Lung (tissue), 12 donors: Measurements from ENCODE around the gene IL20RA. TPM values are rescaled to one million over a fixed set of nuclear protein-coding genes. Genes with fewer than 3 reads are reported as not detected.

Source experiments
- ATAC-seq: fragments of 200-7000 bp; cut with Tn5 transposase; one replicate; pipeline ENCODE4 v1.9.1; 2020; ENCODE audit warnings: moderate number of reproducible peaks; ENCODE audit not compliant: insufficient read depth, low FRiP score
- DNase-seq, 3 donors: peaks; one replicate each; pipeline ENCODE4 v3.0.0-alpha.2; 2013 to 2017
- H3K27ac ChIP-seq, 2 donors: one replicate each; pipeline ENCODE4 v1.5.1; 2013; ENCODE audit warnings: mild to moderate bottlenecking in 2 of 2, moderate library complexity in 2 of 2, control low read depth in 1 of 2, inconsistent platforms in 1 of 2, low read depth in 1 of 2, low read length in 1 of 2
- H3K27me3 ChIP-seq, 3 donors: one replicate each; pipeline ENCODE4 v1.5.1; 2013; ENCODE audit warnings: low read length in 2 of 3; ENCODE audit not compliant: control insufficient read depth in 3 of 3, insufficient read depth in 3 of 3
- H3K36me3 ChIP-seq, 4 donors: one replicate each; pipeline ENCODE4 v1.5.1; 2013; ENCODE audit warnings: low read length in 4 of 4, mild to moderate bottlenecking in 1 of 4, moderate library complexity in 1 of 4; ENCODE audit not compliant: control insufficient read depth in 4 of 4, insufficient read depth in 4 of 4
- H3K4me1 ChIP-seq, 5 donors: one replicate each; pipeline ENCODE4 v1.5.1; 2013; ENCODE audit warnings: low read length in 5 of 5, mild to moderate bottlenecking in 2 of 5, moderate library complexity in 1 of 5; ENCODE audit not compliant: control insufficient read depth in 5 of 5, insufficient read depth in 5 of 5
- H3K4me3 ChIP-seq: one replicate; pipeline ENCODE4 v1.5.1; 2013; ENCODE audit warnings: mild to moderate bottlenecking, control low read depth, moderate library complexity
- H3K9ac ChIP-seq, 2 donors: one replicate each; pipeline ENCODE4 v1.5.1; 2013; ENCODE audit warnings: low read length in 2 of 2, control low read depth in 1 of 2; ENCODE audit not compliant: insufficient read depth in 1 of 2
- H3K9me3 ChIP-seq, 4 donors: one replicate each; pipeline ENCODE4 v1.5.1; 2013; ENCODE audit warnings: low read length in 3 of 4, mild to moderate bottlenecking in 1 of 4, moderate library complexity in 1 of 4; ENCODE audit not compliant: control insufficient read depth in 4 of 4, insufficient read depth in 3 of 4
- CTCF ChIP-seq: IDR thresholded peaks from 2 replicates; pipeline ENCODE4 v1.5.1; 2012; ENCODE audit warnings: mild to moderate bottlenecking; ENCODE audit errors: control extremely low read depth, extremely low read depth
- WGBS, 2 donors: extraction: QIAGEN DNeasy Blood & Tissue Kit; methylation state at CpG; one replicate each; pipeline ENCODE4 v1.1.7; 2013; 5-methylcytosine and 5-hydroxymethylcytosine counted together
- polyA plus RNA-seq, 2 donors: library from polyadenylated mRNA; stranded (reverse); fragments of 200-250 nt; gene quantifications; one replicate each; pipeline ENCODE4 v1.2.1, GENCODE V29; 2013
- total RNA-seq, 2 donors: library from RNA; depleted of rRNA in 1 of 2; stranded (reverse); fragments of >200 nt in 1 of 2; gene quantifications; one replicate each; pipeline ENCODE4 v1.2.1, GENCODE V29; 2014 to 2021
- donor health status: control.
- donor health status: control.
- donor health status: Bipolar disorder and iron deficiency.
- donor health status: healthy.
- donor health status: DM: yes; HTN: yes; CAD: no.

The IL20RA gene
- total and polyA plus RNA-seq, 4 donors: 3.7 to 16.2 (median 6.7) TPM

GRCh38 chr6:137011406-137011805 lies 33.4 kb downstream of the IL20RA start:
- H3K27me3 ChIP-seq: no peaks in the 10 kb centered on the region
- WGBS, 2 donors: 84 to 85% methylated on average over 2 of the region's 2 CpGs
- ATAC-seq: no peak

GRCh38 chr6:137010128-137010718 lies 34.5 kb downstream of the IL20RA start:
- no peaks in the 10 kb centered on the region for H3K27me3 ChIP-seq
- TF ChIP-seq CTCF: no peak
- no peak overlapping the region for H3K9ac ChIP-seq
- peaks cover 0 to 2% (median 0%) of the 10 kb centered on the region in 5 donors for H3K4me1 ChIP-seq
- WGBS, 2 donors: 94% methylated on average over 4 of the region's 4 CpGs
- no peaks in the 10 kb centered on the region for H3K9me3 ChIP-seq
- no peak for DNase-seq
- no peak overlapping the region for H3K4me3 ChIP-seq
- no peak overlapping the region for H3K27ac ChIP-seq
- peaks cover 0 to 2% (median 0%) of the 10 kb centered on the region in 4 donors for H3K36me3 ChIP-seq
- no peak for ATAC-seq

More at GRCh38 chr6:137011406-137011805, 33.4 kb downstream of the IL20RA start:
- no peaks in the 10 kb centered on the region for H3K9me3 ChIP-seq
- TF ChIP-seq CTCF: no peak
- H3K4me1 ChIP-seq: peaks cover 0 to 4% (median 2%) of the 10 kb centered on the region in 5 donors
- no peak for DNase-seq
- H3K4me3 ChIP-seq: no peak overlapping the region
- H3K27ac ChIP-seq: no peak overlapping the region
- no peak overlapping the region for H3K9ac ChIP-seq
- peaks cover 0 to 2% (median 0%) of the 10 kb centered on the region in 4 donors for H3K36me3 ChIP-seq

GRCh38 chr6:137008204-137008603 lies 36.6 kb downstream of the IL20RA start:
- WGBS, 2 donors: 91 to 94% methylated on average over 9 of the region's 9 CpGs
- Histone ChIP-seq H3K9me3 (no peaks in the 10 kb centered on the region), H3K27me3 (no peaks in the 10 kb centered on the region), H3K36me3 (peaks cover 0 to 2% (median 0%) of the 10 kb centered on the region in 4 donors), H3K4me1 (no peaks in the 10 kb centered on the region), H3K4me3 (no peak overlapping the region), H3K27ac (no peak overlapping the region), H3K9ac (no peak overlapping the region)
- no peak for TF ChIP-seq CTCF
- no peak for DNase-seq
- no peak for ATAC-seq

GRCh38 chr6:137006056-137006455 lies 38.7 kb downstream of the IL20RA start:
- ATAC-seq (no peak), DNase-seq (no peak)
- no peaks in the 10 kb centered on the region for H3K9me3 ChIP-seq
- H3K27ac ChIP-seq: no peak overlapping the region
- no peaks in the 10 kb centered on the region for H3K27me3 ChIP-seq
- H3K4me1 ChIP-seq: peaks cover 0 to 4% (median 0%) of the 10 kb centered on the region in 5 donors
- no peak overlapping the region for H3K4me3 ChIP-seq
- no peak for TF ChIP-seq CTCF
- peaks cover 0 to 2% (median 0%) of the 10 kb centered on the region in 4 donors for H3K36me3 ChIP-seq
- 97 to 98% methylated on average over 9 of the region's 9 CpGs for WGBS, 2 donors
- H3K9ac ChIP-seq: no peak overlapping the region
